Measurements from ENCODE around the gene CCNY.

Gene CCNY

DNA sequence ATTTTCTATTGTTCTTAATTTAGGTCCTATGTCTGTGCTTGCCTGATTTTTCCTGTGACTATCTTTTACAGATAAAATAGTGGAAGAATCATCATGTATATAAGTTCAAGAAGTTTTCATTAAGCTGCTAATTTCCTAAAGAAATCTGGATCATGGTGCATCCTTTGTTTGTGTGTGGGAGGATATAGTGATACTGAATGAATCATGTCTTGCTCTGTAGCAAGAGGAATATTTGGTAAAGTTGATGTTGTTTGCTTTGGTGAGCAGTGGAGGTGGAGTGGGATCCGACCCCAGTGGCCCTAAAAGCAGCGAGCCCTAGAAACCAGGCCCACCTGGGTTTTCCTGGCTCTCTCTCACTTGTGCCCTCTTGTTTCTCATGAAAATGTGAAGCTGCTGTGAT is 83.7 kb downstream of the CCNY start:
- Histone ChIP-seq H3K9me2 (replicated peaks; ENCODE audit: low read depth, low read length) (no peaks in the 10 kb centered on the region), H3K9ac (ENCODE audit: low read depth, low read length, poor library complexity, severe bottlenecking) (no peak overlapping the region), H3K36me3 (ENCODE audit: insufficient read depth, low read length) (no peaks in the 10 kb centered on the region; the same call in 1 of the 2 replicates), H3K4me3 (ENCODE audit: low read length, poor library complexity, severe bottlenecking) (no peak overlapping the region), H3K27me3 (ENCODE audit: insufficient read depth, low read length, poor library complexity, severe bottlenecking) (no peaks in the 10 kb centered on the region), H3K4me1 (ENCODE audit: insufficient read depth, low read length, poor library complexity, severe bottlenecking) (peaks cover 23% of the 10 kb centered on the region), H3K79me2 (ENCODE audit: insufficient read depth, low read length) (peaks cover 99% of the 10 kb centered on the region), H3F3A (ENCODE audit: low read depth) (no peaks in the 10 kb centered on the region), H3K4me2 (ENCODE audit: low read depth, low read length, poor library complexity, severe bottlenecking) (no peak overlapping the region), H4K20me1 (ENCODE audit: insufficient read depth, low read length, poor library complexity, severe bottlenecking) (peaks cover 37% of the 10 kb centered on the region), H2AFZ (ENCODE audit: low read length) (no peak overlapping the region), H3K9me3 (ENCODE audit: insufficient read depth, low read depth, low read length) (no peaks in the 10 kb centered on the region)
- no peak for TF ChIP-seq EZH2phosphoT487 (IDR thresholded peaks at IDR 0.05; ENCODE audit: borderline replicate concordance)
- TF ChIP-seq, protein P1, sequence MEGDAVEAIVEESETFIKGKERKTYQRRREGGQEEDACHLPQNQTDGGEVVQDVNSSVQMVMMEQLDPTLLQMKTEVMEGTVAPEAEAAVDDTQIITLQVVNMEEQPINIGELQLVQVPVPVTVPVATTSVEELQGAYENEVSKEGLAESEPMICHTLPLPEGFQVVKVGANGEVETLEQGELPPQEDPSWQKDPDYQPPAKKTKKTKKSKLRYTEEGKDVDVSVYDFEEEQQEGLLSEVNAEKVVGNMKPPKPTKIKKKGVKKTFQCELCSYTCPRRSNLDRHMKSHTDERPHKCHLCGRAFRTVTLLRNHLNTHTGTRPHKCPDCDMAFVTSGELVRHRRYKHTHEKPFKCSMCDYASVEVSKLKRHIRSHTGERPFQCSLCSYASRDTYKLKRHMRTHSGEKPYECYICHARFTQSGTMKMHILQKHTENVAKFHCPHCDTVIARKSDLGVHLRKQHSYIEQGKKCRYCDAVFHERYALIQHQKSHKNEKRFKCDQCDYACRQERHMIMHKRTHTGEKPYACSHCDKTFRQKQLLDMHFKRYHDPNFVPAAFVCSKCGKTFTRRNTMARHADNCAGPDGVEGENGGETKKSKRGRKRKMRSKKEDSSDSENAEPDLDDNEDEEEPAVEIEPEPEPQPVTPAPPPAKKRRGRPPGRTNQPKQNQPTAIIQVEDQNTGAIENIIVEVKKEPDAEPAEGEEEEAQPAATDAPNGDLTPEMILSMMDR (conservative IDR thresholded peaks at IDR 0.05; ENCODE audit: low read length), result no peak

GRCh38 chr10:35420827-35421552 is 84.7 kb downstream of the CCNY start:
- peaks cover 3% of the 10 kb centered on the region; the same call in 1 of the 2 replicates for H3K36me3 ChIP-seq (ENCODE audit: insufficient read depth, low read length)
- no peak overlapping the region for H2AFZ ChIP-seq (ENCODE audit: low read length)
- H3K27me3 ChIP-seq (ENCODE audit: insufficient read depth, low read length, poor library complexity, severe bottlenecking), result no peaks in the 10 kb centered on the region
- H3K9me3 ChIP-seq (ENCODE audit: insufficient read depth, low read depth, low read length), result no peaks in the 10 kb centered on the region
- H4K20me1 ChIP-seq (ENCODE audit: insufficient read depth, low read length, poor library complexity, severe bottlenecking), result peaks cover 36% of the 10 kb centered on the region
- no peak overlapping the region for H3K4me2 ChIP-seq (ENCODE audit: low read depth, low read length, poor library complexity, severe bottlenecking)
- no peaks in the 10 kb centered on the region for H3K9me2 ChIP-seq (replicated peaks; ENCODE audit: low read depth, low read length)
- peaks cover 99% of the 10 kb centered on the region for H3K79me2 ChIP-seq (ENCODE audit: insufficient read depth, low read length)
- no peak overlapping the region for H3K9ac ChIP-seq (ENCODE audit: low read depth, low read length, poor library complexity, severe bottlenecking)
- no peak overlapping the region for H3K4me3 ChIP-seq (ENCODE audit: low read length, poor library complexity, severe bottlenecking)
- H3F3A ChIP-seq (ENCODE audit: low read depth), result no peaks in the 10 kb centered on the region
- H3K4me1 ChIP-seq (ENCODE audit: insufficient read depth, low read length, poor library complexity, severe bottlenecking), result peaks cover 21% of the 10 kb centered on the region
- no peak for TF ChIP-seq EZH2phosphoT487 (IDR thresholded peaks at IDR 0.05; ENCODE audit: borderline replicate concordance)
- TF ChIP-seq, protein P1 (conservative IDR thresholded peaks at IDR 0.05; ENCODE audit: low read length), result no peak

DNA sequence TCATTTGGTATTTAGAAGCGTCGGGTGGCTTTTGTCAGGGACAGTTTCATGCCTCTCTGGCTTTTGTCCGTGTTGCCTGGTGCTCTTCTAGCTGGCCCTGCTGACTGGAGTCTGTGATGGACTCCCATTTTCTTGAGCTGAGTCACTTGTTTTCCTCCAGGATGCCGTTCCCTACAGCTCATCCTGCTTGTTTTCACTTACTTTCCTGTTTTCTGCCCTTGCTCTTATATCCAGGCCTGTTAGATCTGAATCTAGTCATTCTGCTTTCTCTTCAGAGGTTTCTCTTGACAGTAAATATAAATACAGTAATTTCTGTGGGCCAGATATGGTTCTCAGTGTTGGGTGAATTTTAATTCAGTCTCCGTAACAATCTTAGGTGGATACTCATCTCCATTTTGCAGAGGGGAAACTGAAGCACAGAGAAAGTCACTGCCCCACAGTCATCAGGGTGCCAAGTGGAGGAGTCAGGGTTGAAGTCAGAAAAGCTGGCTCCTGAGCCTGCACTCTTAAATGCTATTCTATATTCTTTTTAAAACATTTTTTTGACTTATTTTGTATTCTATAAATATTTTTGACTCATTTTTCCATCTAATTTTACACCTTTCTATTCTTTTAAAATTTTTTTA is 85.4 kb downstream of the CCNY start:
- no peaks in the 10 kb centered on the region for H3K9me3 ChIP-seq (ENCODE audit: insufficient read depth, low read depth, low read length)
- peaks cover 99% of the 10 kb centered on the region for H3K79me2 ChIP-seq (ENCODE audit: insufficient read depth, low read length)
- no peaks in the 10 kb centered on the region for H3F3A ChIP-seq (ENCODE audit: low read depth)
- TF ChIP-seq, protein P1 (conservative IDR thresholded peaks at IDR 0.05; ENCODE audit: low read length), result no peak
- TF ChIP-seq EZH2phosphoT487 (IDR thresholded peaks at IDR 0.05; ENCODE audit: borderline replicate concordance), result no peak
- H3K36me3 ChIP-seq (ENCODE audit: insufficient read depth, low read length), result peaks cover 5% of the 10 kb centered on the region; the same call in 1 of the 2 replicates
- no peak overlapping the region for H3K9ac ChIP-seq (ENCODE audit: low read depth, low read length, poor library complexity, severe bottlenecking)
- peaks cover 30% of the 10 kb centered on the region for H4K20me1 ChIP-seq (ENCODE audit: insufficient read depth, low read length, poor library complexity, severe bottlenecking)
- peaks cover 14% of the 10 kb centered on the region for H3K4me1 ChIP-seq (ENCODE audit: insufficient read depth, low read length, poor library complexity, severe bottlenecking)
- no peak overlapping the region for H2AFZ ChIP-seq (ENCODE audit: low read length)
- H3K4me3 ChIP-seq (ENCODE audit: low read length, poor library complexity, severe bottlenecking), result no peak overlapping the region
- H3K27me3 ChIP-seq (ENCODE audit: insufficient read depth, low read length, poor library complexity, severe bottlenecking), result no peaks in the 10 kb centered on the region
- no peaks in the 10 kb centered on the region for H3K9me2 ChIP-seq (replicated peaks; ENCODE audit: low read depth, low read length)
- H3K4me2 ChIP-seq (ENCODE audit: low read depth, low read length, poor library complexity, severe bottlenecking), result no peak overlapping the region

All from Loucy (cell line).